HCT116 (cell line): ENCODE data around the gene AACS. TPM values are rescaled to one million over a fixed set of nuclear protein-coding genes. Genes with fewer than 3 reads are reported as not detected.

Experiments
- ATAC-seq: fragments of 200-7000 bp; cut with Tn5 transposase; 2 replicates; pipeline ENCODE4 v1.9.1; 2020; ENCODE audit warnings: mild to moderate bottlenecking, moderate library complexity
- BruUV-seq: library from RNA; stranded (reverse); fragments of 400-500 nt; replicated peaks from 2 replicates; lab custom pipeline; 2021; lab: Mats Ljungman, UMichigan
- CTCF ChIA-PET: fragments of 300-600 bp; sonication (Branson Sonifier 250); formaldehyde crosslinking; loops from one replicate; lab custom pipeline; 2021; ENCODE audit warnings: antibody characterized with exemption; lab: Charles Lee
- POLR2A ChIA-PET: fragments of 300-600, 350-600 bp; sonication (Branson Sonifier 250); formaldehyde crosslinking; loops from one replicate; lab custom pipeline; 2021; ENCODE audit warnings: antibody characterized with exemption; lab: Charles Lee
- RAD21 ChIA-PET, 2 experiments: fragments of 300-600 bp; sonication (Branson Sonifier 250); formaldehyde crosslinking; loops; one replicate each; lab custom pipeline; 2023; ENCODE audit warnings: low total read pairs in 2 of 2; ENCODE audit not compliant: uncharacterized antibody in 2 of 2, unreplicated experiment in 2 of 2, low non-redundant PET in 1 of 2; lab: Charles Lee
- DNase-seq: peaks from one replicate; pipeline ENCODE4 v3.0.0-alpha.2; 2010; ENCODE audit warnings: low read depth, low spot score
- H2AFZ ChIP-seq: fragments of 200-600 bp; shearing (Covaris generic), sonication (generic); 2 replicates; pipeline ENCODE4 v1.6.1; 2017; ENCODE audit warnings: low read depth, mixed run types, mixed read lengths, antibody characterized with exemption, low read length; ENCODE audit not compliant: poor library complexity, severe bottlenecking
- H3K27ac ChIP-seq: 2 replicates; pipeline ENCODE4 v1.5.1; 2012; ENCODE audit warnings: low read depth, low read length
- H3K27me3 ChIP-seq: fragments of 200-600 bp; sonication (generic); 2 replicates; pipeline ENCODE4 v1.6.1; 2016; ENCODE audit warnings: mixed run types, low read length, mixed read lengths; ENCODE audit not compliant: insufficient read depth
- H3K36me3 ChIP-seq, 2 experiments: fragments of 200-500 bp in 1 of 2; fragments of 200-600 bp in 1 of 2; sonication (Bioruptor generic) in 1 of 2; sonication (generic) in 1 of 2; 2 replicates each; pipeline versions ENCODE4 v1.5.1 to v1.6.1; 2014 to 2016; ENCODE audit warnings: low read length in 2 of 2, inconsistent platforms in 1 of 2, mixed read lengths in 1 of 2, mixed run types in 1 of 2; ENCODE audit not compliant: insufficient read depth in 2 of 2, control insufficient read depth in 1 of 2
- H3K4me1 ChIP-seq, 2 experiments: fragments of 200-600 bp in 1 of 2; sonication (generic) in 1 of 2; 2 replicates each; pipeline versions ENCODE4 v1.5.1 to v1.6.1; 2012 to 2017; ENCODE audit warnings: low read length in 2 of 2, inconsistent platforms in 1 of 2, mild to moderate bottlenecking in 1 of 2, mixed read lengths in 1 of 2, mixed run types in 1 of 2, moderate library complexity in 1 of 2; ENCODE audit not compliant: insufficient read depth in 2 of 2, control insufficient read depth in 1 of 2
- H3K4me2 ChIP-seq: fragments of 200-600 bp; sonication (generic); 2 replicates; pipeline ENCODE4 v1.6.1; 2017; ENCODE audit warnings: mixed run types, low read length, mixed read lengths
- H3K4me3 ChIP-seq, 2 experiments: fragments of 200-600 bp in 1 of 2; sonication (generic) in 1 of 2; replicated peaks in 1 of 2; 2 replicates each; pipeline ENCODE4 v1.5.1; 2011 to 2016; ENCODE audit warnings: low read length in 2 of 2, control low read depth in 1 of 2, low read depth in 1 of 2, mild to moderate bottlenecking in 1 of 2, mixed read lengths in 1 of 2, mixed run types in 1 of 2
- H3K79me2 ChIP-seq: fragments of 200-600 bp; sonication (generic); 2 replicates; pipeline ENCODE4 v1.6.1; 2017; ENCODE audit warnings: mild to moderate bottlenecking, mixed run types, low read length, moderate library complexity, mixed read lengths; ENCODE audit not compliant: insufficient read depth
- H3K9ac ChIP-seq: fragments of 200-600 bp; sonication (generic); 2 replicates; pipeline ENCODE4 v1.6.1; 2016; ENCODE audit warnings: low read length, mixed read lengths
- H3K9me2 ChIP-seq: fragments of 200-600 bp; sonication (generic), shearing (Covaris generic); 2 replicates; pipeline ENCODE4 v1.6.1; 2017; ENCODE audit warnings: mixed run types, mild to moderate bottlenecking, moderate library complexity; ENCODE audit not compliant: insufficient read depth
- H3K9me3 ChIP-seq, 2 experiments: fragments of 200-500 bp in 1 of 2; fragments of 200-600 bp in 1 of 2; sonication (Bioruptor generic) in 1 of 2; sonication (generic) in 1 of 2; 2 replicates each; pipeline ENCODE4 v1.6.1; 2014 to 2017; ENCODE audit warnings: low read length in 2 of 2, mixed read lengths in 2 of 2, inconsistent platforms in 1 of 2, low read depth in 1 of 2, mild to moderate bottlenecking in 1 of 2, mixed run types in 1 of 2, moderate library complexity in 1 of 2; ENCODE audit not compliant: control insufficient read depth in 1 of 2, insufficient read depth in 1 of 2
- H4K20me1 ChIP-seq: fragments of 200-600 bp; sonication (generic), shearing (Covaris generic); 2 replicates; pipeline ENCODE4 v1.6.1; 2017; ENCODE audit warnings: mixed run types, mild to moderate bottlenecking, moderate library complexity; ENCODE audit not compliant: insufficient read depth
- ATF3 ChIP-seq: IDR thresholded peaks from 2 replicates; pipeline ENCODE4 v1.6.1; 2012
- CBX3 ChIP-seq: IDR thresholded peaks from 2 replicates; pipeline ENCODE4 v1.6.1; 2012; ENCODE audit warnings: low read depth
- CEBPB ChIP-seq: IDR thresholded peaks from 2 replicates; pipeline ENCODE4 v1.6.1; 2012; ENCODE audit warnings: low read depth
- EGR1 ChIP-seq: IDR thresholded peaks from 2 replicates; pipeline ENCODE4 v1.6.1; 2012; ENCODE audit warnings: low read depth
- EZH2 ChIP-seq: fragments of 200-600 bp; sonication (generic); IDR thresholded peaks from 2 replicates; pipeline ENCODE4 v1.6.1; 2017; ENCODE audit warnings: antibody characterized with exemption, mixed run types
- EZH2phosphoT487 ChIP-seq: fragments of 200-600 bp; IDR thresholded peaks from 2 replicates; pipeline ENCODE4 v1.6.1; 2018; ENCODE audit warnings: antibody characterized with exemption, borderline replicate concordance
- FOSL1 ChIP-seq: IDR thresholded peaks from 2 replicates; pipeline ENCODE4 v1.6.1; 2012; ENCODE audit warnings: low read depth
- JUND ChIP-seq: IDR thresholded peaks from 2 replicates; pipeline ENCODE4 v1.6.1; 2012
- POLR2A ChIP-seq: IDR thresholded peaks from 2 replicates; pipeline ENCODE4 v1.7.0; 2011; ENCODE audit warnings: borderline replicate concordance; ENCODE audit not compliant: insufficient read depth, insufficient read length; ENCODE audit errors: extremely low read depth
- POLR2AphosphoS5 ChIP-seq: IDR thresholded peaks from 2 replicates; pipeline ENCODE4 v1.6.1; 2011; ENCODE audit warnings: mild to moderate bottlenecking, low read depth, low read length, moderate library complexity
- RAD21 ChIP-seq: IDR thresholded peaks from 2 replicates; pipeline ENCODE4 v1.6.1; 2012; ENCODE audit warnings: low read depth, mild to moderate bottlenecking
- SIN3A ChIP-seq: IDR thresholded peaks from 2 replicates; pipeline ENCODE4 v1.6.1; 2012; ENCODE audit warnings: low read depth
- SP1 ChIP-seq: IDR thresholded peaks from 2 replicates; pipeline ENCODE4 v1.6.1; 2012; ENCODE audit warnings: low read depth
- TCF7L2 ChIP-seq: IDR thresholded peaks from 2 replicates; pipeline ENCODE4 v1.7.0; 2011; ENCODE audit warnings: borderline replicate concordance, inconsistent platforms; ENCODE audit not compliant: insufficient read depth, insufficient read length; ENCODE audit errors: extremely low read depth
- YY1 ChIP-seq: IDR thresholded peaks from 2 replicates; pipeline ENCODE4 v1.6.1; 2011; ENCODE audit warnings: low read length, low read depth, moderate library complexity, mild to moderate bottlenecking; ENCODE audit not compliant: insufficient replicate concordance; ENCODE audit errors: extremely low read depth
- ZFX ChIP-seq: fragments of 450-650 bp; IDR thresholded peaks from 2 replicates; pipeline ENCODE4 v1.6.1; 2017
- ZNF274 ChIP-seq: fragments of 200-500 bp; sonication (Bioruptor generic); IDR thresholded peaks from 2 replicates; pipeline ENCODE4 v1.6.1; 2014; ENCODE audit warnings: mild to moderate bottlenecking, low read depth, low read length, inconsistent platforms
- intact Hi-C: fragments of 100-400 bp; cut with micrococcal nuclease; formaldehyde crosslinking; loops from 2 replicates; pipeline ENCODE4 v1.10.0; 2022
- total RNA-seq: library from RNA; stranded (reverse); gene quantifications from one replicate; pipeline ENCODE4 v1.2.1, GENCODE V29; 2021; ENCODE audit not compliant: unreplicated experiment
- TF ChIP-seq, protein P1 (sequence below): IDR thresholded peaks from 2 replicates; pipeline ENCODE4 v1.6.1; 2011; ENCODE audit warnings: mild to moderate bottlenecking, low read length, moderate library complexity; ENCODE audit not compliant: insufficient replicate concordance; ENCODE audit errors: extremely low read depth
- TF ChIP-seq, protein P2 (sequence below), 3 experiments: fragments of 200-600 bp in 1 of 3; sonication (generic) in 1 of 3; IDR thresholded peaks in 2 of 3; conservative IDR thresholded peaks in 1 of 3; 2 replicates each; pipeline ENCODE4 v1.5.1; 2012 to 2017; ENCODE audit warnings: low read depth in 2 of 3, low read length in 2 of 3, antibody characterized with exemption in 1 of 3, borderline replicate concordance in 1 of 3, control low read depth in 1 of 3, mild to moderate bottlenecking in 1 of 3, mixed read lengths in 1 of 3, mixed run types in 1 of 3, moderate library complexity in 1 of 3; ENCODE audit not compliant: insufficient read depth in 1 of 3

AACS gene
- total RNA-seq, 1 experiment from 2014 or later: 16.0 TPM

DNA sequence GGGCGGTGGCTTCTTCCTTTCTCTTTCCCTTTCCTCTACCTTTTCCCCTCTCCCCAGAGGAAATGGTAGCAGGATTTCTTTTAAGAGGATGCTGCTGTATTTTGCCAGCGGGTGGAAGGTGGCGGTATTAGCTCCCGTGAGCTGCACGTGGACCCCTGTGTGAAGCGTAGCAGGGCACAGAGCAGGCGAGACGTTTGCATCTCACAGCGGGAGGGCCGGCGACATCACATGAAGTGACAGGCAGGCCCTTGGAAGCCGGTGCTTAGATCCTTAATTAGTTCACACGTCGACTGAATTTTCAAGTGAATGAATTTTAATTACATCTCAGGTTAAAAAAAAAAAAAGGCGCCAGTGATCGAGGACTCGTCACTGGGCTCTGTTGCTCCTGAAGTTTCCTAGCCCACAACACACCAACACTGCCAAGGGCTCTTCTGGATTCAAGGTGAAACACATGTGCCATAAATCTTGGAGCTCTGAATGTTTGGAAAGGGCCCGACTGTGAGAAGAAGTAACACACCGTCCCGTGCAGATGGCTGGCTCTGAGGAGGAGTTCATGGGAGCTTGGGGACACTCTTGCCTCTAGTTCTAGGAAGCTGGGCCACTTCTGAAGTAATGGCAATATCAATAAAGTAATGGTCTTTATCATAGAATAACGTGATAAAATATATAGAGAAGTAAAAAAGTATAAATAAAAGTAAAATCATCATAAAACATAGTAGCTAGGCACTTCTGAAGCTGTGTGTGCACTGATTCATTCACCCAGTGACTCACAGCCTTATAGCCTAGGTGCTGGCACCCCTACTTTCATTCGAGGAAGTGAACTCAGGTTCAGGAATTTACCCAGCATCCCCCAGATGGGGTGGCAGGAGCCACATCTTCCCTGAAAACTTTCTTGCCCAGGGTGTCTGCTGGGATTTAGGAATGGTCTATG lies 75.3 kb downstream of the AACS start:
- BruUV-seq: no TSS peak
- no peak overlapping the region for H3K4me3 ChIP-seq
- RAD21 ChIA-PET: no interaction called here
- TF ChIP-seq FOSL1: peak; percentile 88
- TF ChIP-seq EZH2phosphoT487: no peak
- no peak for TF ChIP-seq ZFX
- no peak for TF ChIP-seq POLR2AphosphoS5
- TF ChIP-seq, protein P1, sequence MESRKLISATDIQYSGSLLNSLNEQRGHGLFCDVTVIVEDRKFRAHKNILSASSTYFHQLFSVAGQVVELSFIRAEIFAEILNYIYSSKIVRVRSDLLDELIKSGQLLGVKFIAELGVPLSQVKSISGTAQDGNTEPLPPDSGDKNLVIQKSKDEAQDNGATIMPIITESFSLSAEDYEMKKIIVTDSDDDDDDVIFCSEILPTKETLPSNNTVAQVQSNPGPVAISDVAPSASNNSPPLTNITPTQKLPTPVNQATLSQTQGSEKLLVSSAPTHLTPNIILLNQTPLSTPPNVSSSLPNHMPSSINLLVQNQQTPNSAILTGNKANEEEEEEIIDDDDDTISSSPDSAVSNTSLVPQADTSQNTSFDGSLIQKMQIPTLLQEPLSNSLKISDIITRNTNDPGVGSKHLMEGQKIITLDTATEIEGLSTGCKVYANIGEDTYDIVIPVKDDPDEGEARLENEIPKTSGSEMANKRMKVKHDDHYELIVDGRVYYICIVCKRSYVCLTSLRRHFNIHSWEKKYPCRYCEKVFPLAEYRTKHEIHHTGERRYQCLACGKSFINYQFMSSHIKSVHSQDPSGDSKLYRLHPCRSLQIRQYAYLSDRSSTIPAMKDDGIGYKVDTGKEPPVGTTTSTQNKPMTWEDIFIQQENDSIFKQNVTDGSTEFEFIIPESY: no peak
- TF ChIP-seq, protein P2, sequence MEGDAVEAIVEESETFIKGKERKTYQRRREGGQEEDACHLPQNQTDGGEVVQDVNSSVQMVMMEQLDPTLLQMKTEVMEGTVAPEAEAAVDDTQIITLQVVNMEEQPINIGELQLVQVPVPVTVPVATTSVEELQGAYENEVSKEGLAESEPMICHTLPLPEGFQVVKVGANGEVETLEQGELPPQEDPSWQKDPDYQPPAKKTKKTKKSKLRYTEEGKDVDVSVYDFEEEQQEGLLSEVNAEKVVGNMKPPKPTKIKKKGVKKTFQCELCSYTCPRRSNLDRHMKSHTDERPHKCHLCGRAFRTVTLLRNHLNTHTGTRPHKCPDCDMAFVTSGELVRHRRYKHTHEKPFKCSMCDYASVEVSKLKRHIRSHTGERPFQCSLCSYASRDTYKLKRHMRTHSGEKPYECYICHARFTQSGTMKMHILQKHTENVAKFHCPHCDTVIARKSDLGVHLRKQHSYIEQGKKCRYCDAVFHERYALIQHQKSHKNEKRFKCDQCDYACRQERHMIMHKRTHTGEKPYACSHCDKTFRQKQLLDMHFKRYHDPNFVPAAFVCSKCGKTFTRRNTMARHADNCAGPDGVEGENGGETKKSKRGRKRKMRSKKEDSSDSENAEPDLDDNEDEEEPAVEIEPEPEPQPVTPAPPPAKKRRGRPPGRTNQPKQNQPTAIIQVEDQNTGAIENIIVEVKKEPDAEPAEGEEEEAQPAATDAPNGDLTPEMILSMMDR (IDR thresholded peaks at IDR 0.05 in 2 of 3, conservative IDR thresholded peaks at IDR 0.05 in 1 of 3; ENCODE audit: borderline replicate concordance in 1 of 3, insufficient read depth in 1 of 3, low read depth in 2 of 3, low read length in 2 of 3): no peak
- peak; percentile 60; the same call in 1 of the 2 replicates for TF ChIP-seq SP1
- TF ChIP-seq EGR1: no peak
- peak; percentile 82 for TF ChIP-seq JUND
- TF ChIP-seq TCF7L2: no peak
- no peak for TF ChIP-seq POLR2A
- no peak for TF ChIP-seq YY1
- no peak for TF ChIP-seq EZH2
- TF ChIP-seq RAD21: no peak
- no peak for TF ChIP-seq CBX3
- TF ChIP-seq ZNF274: no peak
- no peak for TF ChIP-seq CEBPB
- TF ChIP-seq SIN3A: no peak
- no peak for TF ChIP-seq ATF3

More for the DNA sequence above, 75.3 kb downstream of the AACS start:
- Histone ChIP-seq H4K20me1 (no peaks in the 10 kb centered on the region), H3K27me3 (no peaks in the 10 kb centered on the region), H3K36me3 (no peaks in the 10 kb centered on the region), H3K9me2 (no peaks in the 10 kb centered on the region), H3K9me3 (no peaks in the 10 kb centered on the region), H3K4me1 (peaks cover 0 to 31% of the 10 kb centered on the region in 2 experiments; a peak in 3 of 4 replicates), H3K27ac (peak overlapping the region; percentile 69; the same call in 1 of the 2 replicates), H3K4me2 (peak overlapping the region; percentile 57), H3K79me2 (no peaks in the 10 kb centered on the region), H3K9ac (peak overlapping the region; percentile 35), H2AFZ (no peak overlapping the region)
- ATAC-seq (peak; percentile 84), DNase-seq (peak; percentile 34)
- intact Hi-C loops: no loop called here
- POLR2A ChIA-PET: no interaction called here
- CTCF ChIA-PET: interaction anchor here (0.7 kb wide), 1 partner anchor 103 kb away, joined by 6 read pairs; no protein-coding TSS in a partner anchor
